GM18951 (cell line): ENCODE data around the gene TMED3.

Experiments
- POLR2A ChIP-seq: IDR thresholded peaks from 4 replicates; pipeline ENCODE4 v1.6.1; 2011; ENCODE audit warnings: mild to moderate bottlenecking; ENCODE audit not compliant: insufficient read length, insufficient read depth; ENCODE audit errors: extremely low read depth
- in situ Hi-C: fragments of 300-500 bp; cut with MboI; formaldehyde crosslinking; loops from one replicate; pipeline ENCODE4 v1.12.0; 2022; ENCODE audit warnings: low sequenced_read_pairs, mixed read lengths, inconsistent platforms; ENCODE audit not compliant: unreplicated experiment

Gene TMED3

GRCh38 chr15:79310985-79311900 lies at the start of gene TMED3:
Gene TMED3, plus strand, starts transcription at chr15:79311112. Its CDS starts 138 bp downstream, at chr15:79311250.
- in situ Hi-C loops, result no loop called here
- peak; percentile 79 for TF ChIP-seq POLR2A

- in situ Hi-C loops, result no loop called here
Observed at GRCh38 chr15:79261836-79262235, 49.1 kb upstream of the TMED3 start.

GRCh38 chr15:79265167-79265566 lies 45.7 kb upstream of the TMED3 start:
- TF ChIP-seq POLR2A, result no peak
- in situ Hi-C loops, result no loop called here

More at GRCh38 chr15:79261836-79262235, 49.1 kb upstream of the TMED3 start:
- TF ChIP-seq POLR2A, result no peak

GRCh38 chr15:79265987-79266579 lies 44.8 kb upstream of the TMED3 start:
- in situ Hi-C loops, result no loop called here
- TF ChIP-seq POLR2A, result no peak

- TF ChIP-seq POLR2A, result no peak
- in situ Hi-C loops, result no loop called here
Observed at GRCh38 chr15:79282371-79283251, 28.3 kb upstream of the TMED3 start, which contains the start of gene ANKRD34C. Gene ANKRD34C, plus strand, starts transcription at chr15:79282722. Its CDS starts 10,563 bp downstream, at chr15:79293285.

GRCh38 chr15:79283252-79284048 lies 27.5 kb upstream of the TMED3 start:
- no peak for TF ChIP-seq POLR2A
- in situ Hi-C loops, result no loop called here

- TF ChIP-seq POLR2A, result no peak
Observed at GRCh38 chr15:79290642-79291275, 20.2 kb upstream of the TMED3 start.

GRCh38 chr15:79292011-79292410 lies 18.9 kb upstream of the TMED3 start:
- in situ Hi-C loops, result no loop called here
- TF ChIP-seq POLR2A, result no peak

More at GRCh38 chr15:79290642-79291275, 20.2 kb upstream of the TMED3 start:
- in situ Hi-C loops, result no loop called here

GRCh38 chr15:79294075-79294474 lies 16.8 kb upstream of the TMED3 start:
- in situ Hi-C loops, result no loop called here
- no peak for TF ChIP-seq POLR2A

- in situ Hi-C loops, result no loop called here
- TF ChIP-seq POLR2A, result no peak
Observed at GRCh38 chr15:79296583-79296982, 14.3 kb upstream of the TMED3 start.

GRCh38 chr15:79299126-79299840 lies 11.6 kb upstream of the TMED3 start:
- no peak for TF ChIP-seq POLR2A
- in situ Hi-C loops, result no loop called here
